ENCODE measurements around the gene LDLRAD4.

The LDLRAD4 gene

GRCh38 chr18:13218368-13218991 lies at the start of gene LDLRAD4:
Gene LDLRAD4, plus strand, starts transcription at chr18:13218760.
- no peak for DNase-seq

DNA sequence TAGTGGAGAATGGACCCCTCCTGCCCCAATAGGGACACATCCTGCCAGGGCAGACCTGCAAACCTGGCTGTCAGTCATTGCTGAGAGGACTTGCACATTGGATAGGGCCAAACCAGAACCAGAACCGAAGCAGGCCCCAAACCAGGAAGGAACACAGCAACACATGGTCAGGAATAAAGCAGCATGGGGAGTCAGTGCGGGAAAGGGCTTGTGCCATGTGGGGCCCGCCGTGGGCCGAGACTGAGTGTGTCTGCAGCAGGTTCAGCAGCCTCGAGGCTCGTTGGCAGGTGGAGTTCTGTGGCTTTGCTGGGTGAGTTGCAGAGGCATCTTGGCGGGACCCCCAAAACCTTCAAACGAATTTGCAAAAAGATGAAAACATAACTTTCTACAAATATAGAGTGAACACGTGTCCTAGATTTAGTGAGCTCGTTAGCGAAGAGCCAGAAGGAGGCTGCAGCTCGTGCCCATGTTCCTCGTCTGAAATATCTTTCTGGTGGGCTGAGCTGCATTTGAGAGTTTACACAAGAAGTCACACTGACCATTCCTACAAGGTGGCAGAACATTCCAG lies 44.9 kb upstream of the LDLRAD4 start:
- DNase-seq, result no peak

DNA sequence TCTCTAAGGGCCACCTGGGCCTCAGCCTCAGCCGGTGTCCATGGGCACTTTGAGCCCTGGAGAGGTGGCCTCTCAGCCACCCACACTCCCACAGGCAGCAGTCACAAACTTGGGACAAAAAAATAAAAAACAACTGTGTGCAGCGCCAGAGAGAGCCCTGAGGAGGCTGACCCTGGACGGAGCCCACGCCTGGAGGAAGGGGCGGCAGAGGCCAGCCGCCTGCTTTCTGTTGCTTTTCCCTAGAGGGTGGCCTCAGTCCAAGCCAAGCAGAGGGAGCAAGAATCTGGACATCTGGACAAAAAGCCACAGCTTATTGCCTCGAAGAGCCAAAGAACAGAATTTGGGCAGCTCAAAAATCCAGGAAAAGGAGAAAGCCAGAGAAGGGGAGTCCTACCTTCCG lies 43.3 kb upstream of the LDLRAD4 start:
- no peak for DNase-seq

DNA sequence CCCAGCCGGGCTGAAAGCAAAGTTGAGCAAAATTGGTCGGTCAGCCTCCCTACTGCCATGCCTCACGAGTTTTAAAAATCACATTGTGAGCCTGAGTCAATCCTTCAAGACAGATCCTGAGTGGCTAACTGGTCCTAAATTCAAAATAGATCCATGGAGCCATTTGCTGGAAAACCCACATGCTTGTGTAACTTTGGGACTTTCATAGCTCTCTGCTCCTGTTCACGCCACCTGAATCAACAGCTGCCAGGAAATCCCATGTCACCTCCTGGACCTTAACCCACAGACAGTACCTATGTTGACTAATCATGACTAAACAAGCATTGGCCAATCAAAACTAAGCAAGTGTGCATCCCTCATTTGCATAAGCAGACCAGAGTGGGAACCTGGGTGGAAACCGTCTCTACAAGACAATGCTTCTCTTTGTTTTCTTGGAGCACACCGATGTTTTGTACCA lies 42.8 kb upstream of the LDLRAD4 start:
- no peak for DNase-seq

GRCh38 chr18:13176847-13177246 lies 41.7 kb upstream of the LDLRAD4 start:
- no peak for DNase-seq

DNA sequence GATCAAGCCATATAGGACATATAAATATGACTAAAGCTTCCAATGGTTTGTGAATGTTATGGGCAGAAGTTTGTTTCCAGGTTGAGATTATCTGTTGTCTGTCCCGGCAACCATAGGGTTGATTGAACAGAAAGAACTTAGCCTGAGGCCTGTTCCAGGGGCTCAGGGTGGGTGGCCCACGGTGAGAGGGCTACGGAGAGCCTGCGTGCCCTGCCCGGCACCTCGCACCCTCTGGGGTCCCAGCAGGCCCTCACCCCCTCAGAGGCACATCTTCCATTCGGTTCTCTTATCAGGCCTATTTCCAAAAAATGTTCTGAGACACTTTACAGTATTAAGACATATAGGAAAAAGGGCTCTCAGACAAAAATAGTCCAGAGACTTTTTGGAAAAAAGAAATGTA lies 40.4 kb upstream of the LDLRAD4 start:
- DNase-seq, result no peak

GRCh38 chr18:13178976-13179375 lies 39.6 kb upstream of the LDLRAD4 start:
- DNase-seq, result no peak

DNA sequence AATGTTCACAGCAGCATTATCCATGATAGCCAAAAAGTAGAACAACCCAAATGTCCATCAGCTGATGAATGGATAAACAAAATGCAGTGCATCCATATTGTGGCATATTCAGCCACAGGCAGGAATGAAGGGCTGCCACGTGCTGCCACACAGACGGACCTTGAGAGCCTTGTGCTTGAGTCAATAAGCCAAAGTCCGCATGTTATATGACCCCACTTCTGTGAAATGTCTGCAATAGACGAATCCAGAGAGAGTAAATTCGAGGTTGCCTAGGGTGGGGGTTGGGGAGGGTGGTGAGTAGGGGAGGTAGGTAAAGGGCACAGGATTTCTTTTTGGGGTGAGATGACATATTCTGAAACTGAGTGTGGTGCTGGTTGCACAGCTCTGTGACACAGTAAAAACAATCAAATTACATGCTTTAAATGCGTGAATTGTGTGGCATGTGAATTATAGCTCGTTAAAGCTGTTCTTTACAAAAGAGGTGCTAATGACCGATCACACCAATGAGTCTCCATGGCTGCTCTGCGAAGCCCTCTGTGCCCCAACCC lies 38.9 kb upstream of the LDLRAD4 start:
- no peak for DNase-seq

DNA sequence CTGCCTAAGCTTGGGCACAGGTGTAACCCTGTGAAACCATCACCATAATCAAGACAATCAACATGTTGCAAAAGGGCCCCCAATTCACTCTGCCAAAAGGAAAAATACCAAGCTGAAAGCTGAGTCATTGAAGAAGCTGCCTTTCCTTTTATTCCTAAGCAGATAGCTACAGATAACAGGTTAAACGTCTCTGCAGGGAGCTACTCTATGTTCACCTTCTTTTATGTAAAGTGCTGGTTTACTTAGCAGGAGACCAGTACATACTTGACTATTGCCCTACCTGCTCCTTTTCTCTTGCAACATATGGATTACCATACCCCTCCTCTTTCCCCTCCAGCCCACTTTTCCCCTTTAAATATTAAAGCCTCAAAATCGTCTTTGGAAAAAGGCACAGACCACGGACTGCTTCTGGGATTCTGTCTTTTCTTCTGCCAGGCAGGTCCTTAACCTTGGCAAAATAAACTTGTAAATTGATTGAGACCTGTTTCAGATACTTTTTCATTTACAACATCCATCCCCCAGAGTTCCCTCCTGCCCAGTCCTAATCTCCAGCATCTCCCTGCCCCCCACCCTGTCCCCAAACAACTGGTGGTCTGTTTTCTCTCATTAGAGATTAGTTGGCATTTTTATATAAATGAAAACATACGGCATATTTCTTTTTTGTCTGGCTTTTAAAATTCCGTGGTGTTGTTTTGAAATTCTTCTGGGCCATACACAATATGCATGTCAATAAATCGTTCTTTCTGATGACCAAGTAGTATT lies 37.8 kb upstream of the LDLRAD4 start:
- peak; percentile 2 for DNase-seq

- no peak for DNase-seq
Observed at GRCh38 chr18:13181765-13182164, 36.8 kb upstream of the LDLRAD4 start.

DNA sequence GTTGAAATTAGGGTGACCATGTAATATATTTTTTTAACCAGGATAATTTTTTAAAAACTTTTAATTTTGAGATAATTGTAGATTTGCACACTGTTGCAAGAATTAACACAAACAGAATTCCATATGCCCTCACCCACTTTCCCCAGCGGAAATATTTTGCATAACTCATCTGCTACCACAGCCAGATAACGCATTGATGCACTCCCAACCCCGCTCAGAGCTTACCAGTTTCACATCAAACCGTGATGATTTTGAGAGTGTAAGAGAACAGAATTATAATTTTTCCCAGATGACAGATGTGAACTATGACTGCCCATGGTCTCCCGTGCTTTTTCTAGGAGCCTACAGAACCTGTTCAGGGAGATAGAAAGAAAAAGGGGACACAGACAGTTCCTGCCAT lies 35.2 kb upstream of the LDLRAD4 start:
- DNase-seq, result no peak

GRCh38 chr18:13183790-13184189 lies 34.8 kb upstream of the LDLRAD4 start:
- no peak for DNase-seq

DNA sequence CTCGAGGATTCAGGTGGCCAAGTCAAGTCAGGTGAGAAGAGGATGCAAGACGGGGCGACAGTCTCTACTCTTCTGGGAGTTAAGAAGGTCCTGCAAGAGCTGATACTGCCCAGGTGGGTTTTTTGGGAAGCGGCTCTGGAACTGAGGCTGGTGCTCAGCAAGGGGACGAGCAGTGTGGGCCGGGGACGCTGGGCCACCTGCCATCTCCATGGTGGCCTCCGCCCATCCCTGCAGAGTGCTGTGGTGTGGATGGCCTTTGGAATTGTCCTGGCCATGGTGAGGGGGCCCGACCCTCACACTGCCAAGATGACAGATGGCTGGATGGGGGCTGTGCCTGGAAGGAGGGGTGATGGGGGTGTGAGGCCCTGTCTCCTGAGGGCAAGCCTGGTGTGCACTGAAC lies 34.2 kb upstream of the LDLRAD4 start:
- DNase-seq, result no peak

- no peak for DNase-seq
Observed at GRCh38 chr18:13185675-13186198, 32.8 kb upstream of the LDLRAD4 start.

- no peak for DNase-seq
Observed at GRCh38 chr18:13186687-13187086, 31.9 kb upstream of the LDLRAD4 start.

GRCh38 chr18:13187498-13187897 lies 31.1 kb upstream of the LDLRAD4 start:
- no peak for DNase-seq

DNA sequence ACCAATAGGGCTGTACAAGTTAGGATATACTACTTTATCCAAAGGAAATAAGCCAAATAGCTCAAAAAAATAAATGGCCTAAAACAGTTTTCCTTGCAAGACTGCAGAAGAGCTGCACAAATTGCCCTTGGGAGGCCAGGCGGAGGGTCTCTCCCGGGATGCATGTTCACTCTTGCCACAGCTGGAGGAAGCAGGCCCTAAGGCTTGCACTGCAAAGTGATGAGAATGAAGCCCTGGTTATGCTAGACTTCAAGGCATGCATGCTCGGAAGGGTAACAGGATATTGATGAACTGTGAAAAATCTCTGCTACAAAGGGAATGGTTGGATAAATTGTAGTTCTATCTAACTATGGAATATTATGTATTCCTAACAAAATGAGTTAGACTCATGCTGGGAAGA lies 27.5 kb upstream of the LDLRAD4 start:
- no peak for DNase-seq

DNA sequence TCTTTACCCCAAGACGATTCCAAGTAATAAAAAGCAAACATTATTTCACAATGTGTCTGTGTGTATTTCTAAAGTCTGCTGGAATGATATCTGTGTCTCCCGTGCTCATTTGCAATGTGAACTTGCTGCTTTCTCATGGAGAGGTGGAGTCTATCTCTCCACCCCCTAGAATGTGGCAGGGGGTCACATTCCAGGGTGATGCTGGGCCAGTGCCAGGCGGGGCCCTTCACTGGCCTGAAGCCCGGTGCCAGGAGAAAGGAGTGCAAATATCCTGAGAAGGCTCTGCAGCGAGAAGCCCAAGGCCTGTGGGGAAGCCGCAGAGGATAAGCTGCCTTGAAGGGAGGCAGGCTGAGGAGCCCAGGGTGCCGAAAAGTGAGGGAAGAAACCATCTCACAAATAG lies 26.8 kb upstream of the LDLRAD4 start:
- no peak for DNase-seq

GRCh38 chr18:13192970-13193369 lies 25.6 kb upstream of the LDLRAD4 start:
- no peak for DNase-seq

GRCh38 chr18:13194239-13194638 lies 24.3 kb upstream of the LDLRAD4 start:
- no peak for DNase-seq

DNA sequence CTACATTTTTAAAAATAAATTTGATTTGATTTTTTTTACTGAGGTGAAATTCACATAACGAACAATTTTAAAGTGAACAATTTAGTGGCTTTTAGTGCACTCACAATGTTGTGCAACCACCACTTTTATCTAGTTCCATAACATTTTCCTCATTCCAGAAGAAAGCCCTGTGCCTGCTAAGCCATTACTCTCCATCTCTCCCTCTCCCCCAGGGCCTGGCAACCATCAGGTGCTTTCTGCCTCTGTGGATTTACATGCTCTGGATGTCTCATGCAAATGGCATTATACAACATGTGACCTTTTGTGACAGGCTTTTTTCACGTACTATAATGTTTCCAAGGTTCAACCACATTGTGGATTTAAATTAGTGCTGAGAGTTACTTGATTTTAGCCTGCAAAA lies 19.9 kb upstream of the LDLRAD4 start:
- DNase-seq, result no peak

DNA sequence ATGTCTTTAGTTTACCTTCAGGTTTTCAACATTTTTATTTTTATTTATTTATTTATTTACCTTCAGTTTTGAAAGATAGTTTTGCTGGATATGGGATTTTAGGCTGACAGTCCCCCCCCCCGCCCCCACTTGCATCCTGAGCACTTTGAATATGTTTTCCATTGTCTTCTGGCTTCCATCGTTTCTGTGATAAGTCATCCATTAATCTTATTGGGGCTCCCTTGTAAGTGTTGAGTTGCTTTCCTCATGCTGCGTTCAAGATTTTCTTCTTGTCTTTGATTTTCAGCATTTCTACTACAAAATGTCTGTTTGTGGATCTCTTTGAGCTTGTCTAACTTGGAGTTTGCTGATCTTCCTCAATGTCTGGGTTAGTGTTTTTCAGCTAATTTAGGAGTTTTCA lies 19.4 kb upstream of the LDLRAD4 start:
- DNase-seq, result no peak

DNA sequence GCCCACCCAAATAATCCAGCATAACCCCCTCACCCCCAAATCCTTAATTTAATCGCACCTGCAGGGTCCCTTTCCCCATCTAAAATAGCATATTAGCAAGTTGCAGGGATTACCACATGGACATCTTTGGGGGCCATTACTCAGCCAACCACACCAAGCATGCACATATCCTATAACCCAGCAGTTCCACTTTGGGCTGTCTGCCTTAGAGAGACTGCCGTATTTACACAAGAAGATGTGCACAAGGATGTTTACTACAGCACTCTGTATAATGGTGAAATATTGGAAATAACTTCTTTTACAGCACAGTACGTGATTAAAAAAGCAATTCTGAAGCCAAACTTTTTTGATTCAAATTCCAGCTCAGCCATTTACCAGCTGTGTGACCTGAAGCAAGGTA lies 17.3 kb upstream of the LDLRAD4 start:
- no peak for DNase-seq

- no peak for DNase-seq
Observed at GRCh38 chr18:13202571-13202970, 16.0 kb upstream of the LDLRAD4 start.

Measured in NCI-H2227 treated with DMSO at 0.1 percent for 48 hours (cell line).